Activated CD8-positive, alpha-beta memory T cell treated with anti-CD3 and anti-CD28 coated beads, Interleukin-2, amount 10 ng/mL, durations not matched to agents 7 days and 5 days (primary cell): ENCODE measurements around the gene CCDC12. TPM values are rescaled to one million over a fixed set of nuclear protein-coding genes. Genes with fewer than 3 reads are reported as not detected.

Source experiments
- ATAC-seq: fragments of 150-1000 bp; cut with Tn5 transposase; one replicate; pipeline ENCODE4 v1.10.0; 2021; ENCODE audit warnings: moderate library complexity
- CTCF ChIA-PET: fragments of 350-600 bp; sonication (Branson Sonifier 250); formaldehyde crosslinking; loops from one replicate; lab custom pipeline; 2021; ENCODE audit warnings: antibody characterized with exemption; lab: Charles Lee
- DNase-seq: peaks from one replicate; pipeline ENCODE4 v3.0.0-alpha.2; 2020
- H3K27ac Mint-ChIP-seq: one replicate; pipeline ENCODE4 v1.8.0; 2021; ENCODE audit warnings: mild to moderate bottlenecking, mixed read lengths
- H3K27me3 Mint-ChIP-seq: one replicate; pipeline ENCODE4 v1.8.0; 2021; ENCODE audit warnings: mixed read lengths
- H3K36me3 Mint-ChIP-seq: one replicate; pipeline ENCODE4 v1.8.0; 2021; ENCODE audit warnings: mild to moderate bottlenecking, mixed read lengths
- H3K4me1 Mint-ChIP-seq: one replicate; pipeline ENCODE4 v1.8.0; 2021; ENCODE audit warnings: mixed read lengths
- H3K4me3 Mint-ChIP-seq: one replicate; pipeline ENCODE4 v1.8.0; 2021; ENCODE audit warnings: mild to moderate bottlenecking, moderate library complexity, mixed read lengths
- H3K9me3 Mint-ChIP-seq: one replicate; pipeline ENCODE4 v1.8.0; 2022; ENCODE audit warnings: low read depth, mixed read lengths
- total RNA-seq, 2 experiments: library from RNA; stranded (reverse); gene quantifications; one replicate each; pipeline ENCODE4 v1.2.3, GENCODE V29; 2021

CCDC12 gene
- total RNA-seq, 2 experiments from 2014 or later = 65.9 to 72.7 TPM

DNA sequence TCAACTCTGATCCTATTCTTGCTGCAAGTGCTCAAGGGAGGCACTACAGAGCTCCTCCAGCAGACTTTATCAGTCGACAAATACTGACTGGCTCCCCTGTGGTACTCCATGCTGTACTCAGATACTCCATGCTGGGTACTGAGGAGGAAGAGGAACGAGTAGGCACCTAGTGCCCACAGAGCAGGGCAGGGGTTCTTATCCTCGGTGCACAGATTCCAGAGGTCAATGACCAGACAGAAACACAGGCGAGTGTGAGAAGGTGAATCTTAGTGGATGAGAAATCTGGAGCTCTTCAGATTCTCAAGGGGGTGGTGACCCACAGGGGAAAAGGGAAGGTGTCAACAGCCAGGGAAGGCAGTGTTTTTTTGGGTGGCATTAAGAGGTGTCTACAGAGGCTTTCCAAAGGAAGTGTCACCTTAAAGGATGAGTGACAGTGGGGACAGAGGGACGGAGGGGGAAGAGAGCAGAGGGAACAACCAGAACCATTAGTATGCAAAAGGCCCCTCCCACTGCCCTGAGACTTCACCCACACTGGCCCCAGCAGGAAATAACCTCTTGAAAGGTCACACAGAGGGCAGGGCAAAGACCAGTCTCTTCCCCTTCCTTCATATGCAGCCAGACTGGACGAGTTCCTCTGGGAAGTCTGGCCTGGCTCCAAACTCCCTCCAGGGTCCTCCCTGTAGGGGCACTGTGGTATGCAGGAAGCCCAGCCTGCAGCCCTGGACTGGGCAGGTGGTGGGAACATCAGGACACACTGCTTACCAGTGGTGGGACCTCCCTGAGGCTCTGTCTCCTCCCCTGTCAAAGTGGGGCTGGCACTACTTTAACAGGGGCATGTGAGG, 27.5 kb downstream of the CCDC12 start:
- Mint-ChIP-seq H3K36me3 (peaks cover 32% of the 10 kb centered on the region), H3K4me1 (peaks cover 83% of the 10 kb centered on the region), H3K27ac (peak overlapping the region; percentile 97), H3K27me3 (no peaks in the 10 kb centered on the region), H3K9me3 (no peaks in the 10 kb centered on the region), H3K4me3 (peak overlapping the region; percentile 66)
- ATAC-seq (peak; percentile 13), DNase-seq (peak; percentile 70)
- CTCF ChIA-PET = interaction anchor here (1.5 to 3.2 kb wide), 6 partner anchors 9 to 49 kb away, joined by 5 to 23 read pairs (median 10); partner anchors contain the start of genes CCDC12 and NBEAL2

- Mint-ChIP-seq H3K27ac (peak overlapping the region; percentile 97), H3K27me3 (no peaks in the 10 kb centered on the region), H3K4me3 (peak overlapping the region; percentile 66), H3K9me3 (no peaks in the 10 kb centered on the region), H3K4me1 (peaks cover 76% of the 10 kb centered on the region), H3K36me3 (peaks cover 30% of the 10 kb centered on the region)
- CTCF ChIA-PET = interaction anchor here (1.2 to 3.2 kb wide), 9 partner anchors 10 to 50 kb away, joined by 3 to 23 read pairs (median 9); partner anchors contain the start of genes CCDC12 and NBEAL2
- ATAC-seq (peak; percentile 79), DNase-seq (peak; percentile 88)
Measured at GRCh38 chr3:46947981-46948791, 28.4 kb downstream of the CCDC12 start.

DNA sequence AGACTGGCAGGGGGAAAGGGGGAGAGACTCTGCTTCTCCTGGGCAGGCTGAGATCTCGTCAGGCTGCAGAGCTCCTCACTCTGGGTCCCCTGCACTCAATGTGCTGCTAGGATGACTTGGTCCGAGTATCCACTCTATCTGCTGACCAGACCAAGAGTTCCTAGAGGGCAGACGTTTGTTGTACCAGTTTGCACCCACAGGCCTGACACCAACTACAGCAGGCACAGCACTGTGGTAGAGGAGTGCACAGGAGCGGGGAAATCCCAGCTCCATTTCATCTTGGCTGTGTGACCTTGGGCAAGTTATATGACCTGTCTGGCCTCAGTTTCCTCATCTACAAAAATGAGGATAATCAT, 29.0 kb downstream of the CCDC12 start:
- H3K4me3 Mint-ChIP-seq = peak overlapping the region; percentile 66
- peak; percentile 5 for ATAC-seq
- peak overlapping the region; percentile 97 for H3K27ac Mint-ChIP-seq
- DNase-seq = no peak
- peaks cover 30% of the 10 kb centered on the region for H3K36me3 Mint-ChIP-seq
- no peaks in the 10 kb centered on the region for H3K9me3 Mint-ChIP-seq
- no peaks in the 10 kb centered on the region for H3K27me3 Mint-ChIP-seq
- CTCF ChIA-PET = interaction anchor here (1.2 to 3.2 kb wide), 10 partner anchors 11 to 51 kb away, joined by 3 to 23 read pairs (median 9); partner anchors contain the start of genes CCDC12 and NBEAL2
- H3K4me1 Mint-ChIP-seq = peaks cover 73% of the 10 kb centered on the region

DNA sequence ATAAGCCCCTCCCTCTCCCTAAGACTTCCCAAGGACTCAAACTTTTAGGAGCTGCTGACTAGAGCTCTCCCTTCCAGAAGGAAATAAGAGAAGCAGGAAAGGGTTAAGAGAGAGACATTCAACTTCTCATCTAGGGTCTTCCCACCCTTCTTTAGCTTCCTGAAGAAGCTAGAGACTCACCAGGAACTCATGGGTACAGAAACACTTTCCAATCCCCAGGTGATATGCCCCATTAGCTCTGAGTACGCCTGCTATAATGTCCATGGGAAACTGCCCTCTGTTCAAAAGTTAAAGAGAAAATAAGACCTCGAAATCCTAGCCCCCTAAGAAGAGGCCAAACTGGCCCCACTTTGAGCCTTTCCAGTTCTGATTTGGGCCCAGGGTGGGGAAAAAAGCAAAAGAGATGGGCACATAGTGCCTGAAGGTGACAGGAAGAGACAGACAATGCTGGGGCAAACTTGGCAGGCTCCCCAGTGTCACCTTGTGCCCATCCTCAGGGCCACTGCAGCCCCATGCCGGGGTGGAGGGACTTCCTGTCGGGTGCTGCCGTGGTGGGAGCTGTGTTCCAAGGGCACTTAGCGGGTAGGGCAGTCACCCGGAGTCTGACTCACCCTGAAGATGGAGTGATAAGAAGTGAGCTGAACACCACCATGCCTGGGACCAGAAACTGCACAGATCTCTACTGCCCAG, 29.5 kb downstream of the CCDC12 start:
- Mint-ChIP-seq H3K36me3 (peaks cover 30% of the 10 kb centered on the region), H3K4me3 (peak overlapping the region; percentile 66), H3K4me1 (peaks cover 71% of the 10 kb centered on the region), H3K27me3 (no peaks in the 10 kb centered on the region), H3K27ac (peak overlapping the region; percentile 97), H3K9me3 (no peaks in the 10 kb centered on the region)
- peak; percentile 72 for ATAC-seq
- peak; percentile 89 for DNase-seq
- CTCF ChIA-PET = interaction anchor here (1.2 to 3.2 kb wide), 10 partner anchors 11 to 51 kb away, joined by 3 to 23 read pairs (median 9); partner anchors contain the start of gene CCDC12

DNA sequence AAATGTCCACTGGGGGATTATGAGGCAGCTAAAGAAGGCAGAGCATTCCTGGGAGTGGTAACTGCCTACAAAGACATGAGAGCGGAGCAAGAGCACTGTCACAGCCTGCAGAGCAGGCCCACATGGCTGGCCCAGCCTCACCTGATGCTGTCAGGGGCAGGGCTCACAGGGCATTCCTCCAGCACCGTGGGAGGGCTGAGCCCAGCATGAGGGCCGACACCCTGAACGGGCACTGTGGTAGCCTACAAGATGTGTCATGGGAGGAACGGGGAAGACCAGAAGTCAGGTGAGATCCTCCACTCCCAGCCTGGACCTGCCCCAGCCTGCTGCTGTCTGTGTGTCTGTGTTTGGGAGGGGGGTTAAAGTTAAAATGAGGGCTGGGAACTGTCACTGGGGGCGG, 30.1 kb downstream of the CCDC12 start:
- CTCF ChIA-PET = interaction anchor here (1.3 to 3.2 kb wide), 6 partner anchors 13 to 50 kb away, joined by 3 to 23 read pairs (median 10); partner anchors contain the start of gene CCDC12
- no peak overlapping the region for H3K4me3 Mint-ChIP-seq
- H3K9me3 Mint-ChIP-seq = no peaks in the 10 kb centered on the region
- H3K27ac Mint-ChIP-seq = peak overlapping the region; percentile 97
- DNase-seq (no peak), ATAC-seq (no peak)
- H3K27me3 Mint-ChIP-seq = no peaks in the 10 kb centered on the region
- peaks cover 69% of the 10 kb centered on the region for H3K4me1 Mint-ChIP-seq
- H3K36me3 Mint-ChIP-seq = peaks cover 27% of the 10 kb centered on the region

DNA sequence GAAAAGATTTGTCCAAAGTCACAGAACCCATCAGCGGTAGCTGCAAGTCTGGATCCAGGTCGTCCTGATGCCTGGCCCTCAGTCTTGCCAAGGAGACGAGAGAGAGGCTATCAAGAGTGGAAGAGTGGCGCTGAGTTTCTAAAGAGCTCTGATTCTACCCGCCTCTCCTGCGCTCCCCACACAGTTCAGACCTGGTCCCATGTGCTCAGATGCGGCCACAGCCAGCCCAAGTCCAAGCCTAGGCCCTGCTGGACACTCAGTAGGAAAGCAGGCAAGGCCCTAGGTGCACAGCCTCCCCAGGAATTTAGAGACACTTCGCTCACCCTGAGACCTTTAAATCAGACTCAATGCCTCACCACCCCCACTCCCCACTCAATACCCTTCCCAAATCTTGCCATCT, 32.4 kb downstream of the CCDC12 start:
- Mint-ChIP-seq H3K4me3 (no peak overlapping the region), H3K27me3 (no peaks in the 10 kb centered on the region), H3K27ac (no peak overlapping the region), H3K9me3 (no peaks in the 10 kb centered on the region), H3K4me1 (peaks cover 66% of the 10 kb centered on the region), H3K36me3 (peaks cover 30% of the 10 kb centered on the region)
- ATAC-seq (no peak), DNase-seq (no peak)
- CTCF ChIA-PET = no interaction called here

DNA sequence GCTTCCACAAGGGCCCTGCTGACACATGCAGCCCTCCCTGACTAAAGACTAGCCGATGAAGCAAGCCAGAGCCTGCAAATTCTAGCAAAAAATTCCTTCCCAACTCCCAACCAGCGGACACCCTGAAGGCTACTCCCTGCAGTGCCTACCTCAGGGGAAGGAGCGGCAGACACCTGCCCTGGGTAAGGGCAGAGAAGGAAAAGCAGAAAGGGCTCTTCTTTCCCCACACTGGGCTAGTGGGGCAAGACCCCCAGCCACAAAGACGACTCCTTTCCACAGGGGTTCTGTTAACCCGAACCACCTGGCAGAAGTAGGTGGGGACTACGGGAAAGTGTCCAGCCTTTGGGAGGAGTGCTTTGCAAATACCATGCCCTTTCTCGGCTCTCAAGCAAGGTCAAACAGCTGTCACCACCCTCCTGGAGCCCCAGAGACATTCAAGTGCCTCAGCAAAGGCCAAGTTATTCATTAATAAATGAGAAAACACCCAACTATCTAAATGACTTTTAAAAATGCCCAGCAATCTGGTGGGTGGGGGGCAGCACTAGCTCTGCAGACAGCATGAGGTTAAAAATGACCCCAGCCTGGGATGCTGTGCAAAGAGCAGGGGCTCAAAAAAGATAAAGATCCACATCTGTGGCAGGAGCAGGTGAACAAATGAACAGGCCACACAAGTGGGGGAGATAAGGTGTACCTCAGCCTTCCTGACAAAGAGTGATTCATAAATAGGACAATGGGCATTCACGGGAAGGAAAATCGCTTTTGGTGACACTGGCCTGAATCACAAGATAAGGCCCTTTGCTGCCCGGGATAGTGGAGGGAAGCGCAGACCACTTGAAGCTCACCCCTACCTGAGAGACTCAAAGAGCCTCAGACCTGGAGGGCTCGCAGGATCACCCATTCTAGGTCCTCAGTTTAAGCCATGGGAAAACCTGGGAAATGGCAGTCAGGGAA, 33.0 kb downstream of the CCDC12 start:
- Mint-ChIP-seq H3K27me3 (no peaks in the 10 kb centered on the region), H3K9me3 (no peaks in the 10 kb centered on the region), H3K36me3 (peaks cover 35% of the 10 kb centered on the region), H3K4me1 (peaks cover 64% of the 10 kb centered on the region), H3K4me3 (no peak overlapping the region), H3K27ac (no peak overlapping the region)
- no peak for DNase-seq
- CTCF ChIA-PET = no interaction called here
- ATAC-seq = no peak

- H3K27ac Mint-ChIP-seq = peak overlapping the region; percentile 0
- CTCF ChIA-PET = interaction anchor here (0.8 to 1.2 kb wide), 2 partner anchors 20 to 33 kb away, joined by 3 to 4 read pairs; no protein-coding TSS in a partner anchor
- H3K36me3 Mint-ChIP-seq = peaks cover 37% of the 10 kb centered on the region
Measured at GRCh38 chr3:46942481-46943236, 33.9 kb downstream of the CCDC12 start.

GRCh38 chr3:46942076-46942475, 34.5 kb downstream of the CCDC12 start:
- CTCF ChIA-PET = interaction anchor here (0.7 to 1.2 kb wide), 3 partner anchors 19 to 222 kb away, joined by 3 to 4 read pairs (median 3); partner anchors contain the start of gene SETD2
- Mint-ChIP-seq H3K36me3 (peaks cover 31% of the 10 kb centered on the region), H3K4me1 (peaks cover 55% of the 10 kb centered on the region), H3K4me3 (no peak overlapping the region), H3K27me3 (no peaks in the 10 kb centered on the region), H3K27ac (no peak overlapping the region), H3K9me3 (no peaks in the 10 kb centered on the region)
- ATAC-seq (no peak), DNase-seq (no peak)

More at GRCh38 chr3:46942481-46943236, 33.9 kb downstream of the CCDC12 start:
- Mint-ChIP-seq H3K4me3 (no peak overlapping the region), H3K4me1 (peaks cover 60% of the 10 kb centered on the region), H3K27me3 (no peaks in the 10 kb centered on the region), H3K9me3 (no peaks in the 10 kb centered on the region)
- DNase-seq (no peak), ATAC-seq (no peak)

GRCh38 chr3:46939578-46940445, 36.7 kb downstream of the CCDC12 start:
- CTCF ChIA-PET = interaction anchor here (1.3 kb wide), 1 partner anchor 16 kb away, joined by 6 read pairs; no protein-coding TSS in a partner anchor
- H3K36me3 Mint-ChIP-seq = peaks cover 22% of the 10 kb centered on the region
- H3K9me3 Mint-ChIP-seq = no peaks in the 10 kb centered on the region
- H3K27ac Mint-ChIP-seq = peak overlapping the region; percentile 54
- no peak for DNase-seq
- H3K4me3 Mint-ChIP-seq = no peak overlapping the region
- ATAC-seq = no peak
- peaks cover 35% of the 10 kb centered on the region for H3K4me1 Mint-ChIP-seq
- H3K27me3 Mint-ChIP-seq = no peaks in the 10 kb centered on the region
